Thoracic aorta (tissue), 2 donors: Measurements from ENCODE around the gene ESF1. TPM values are rescaled to one million over a fixed set of nuclear protein-coding genes. Genes with fewer than 3 reads are reported as not detected.

ENCODE experiments used
- ATAC-seq: fragments of 150-250 bp; one replicate; pipeline ENCODE4 v1.8.0; 2017; ENCODE audit warnings: low read depth; ENCODE audit not compliant: insufficient number of reproducible peaks, low FRiP score
- DNase-seq: peaks from one replicate; pipeline ENCODE4 v3.0.0-alpha.2; 2020; ENCODE audit warnings: low spot score
- H3K27ac ChIP-seq, 2 donors: fragments of 200-600 bp; sonication (generic); 1 replicate in 1 of 2; 2 replicates in 1 of 2; pipeline ENCODE4 v1.5.1; 2016; ENCODE audit warnings: mild to moderate bottlenecking in 2 of 2, moderate library complexity in 2 of 2
- H3K27me3 ChIP-seq: fragments of 200-600 bp; sonication (generic); replicated peaks from 2 replicates; pipeline ENCODE4 v1.6.0; 2016; ENCODE audit warnings: mild to moderate bottlenecking; ENCODE audit not compliant: insufficient read depth
- H3K36me3 ChIP-seq: fragments of 200-600 bp; sonication (generic); one replicate; pipeline ENCODE4 v1.5.1; 2016
- H3K4me1 ChIP-seq, 2 donors: fragments of 200-600 bp; sonication (generic); 1 replicate in 1 of 2; 2 replicates in 1 of 2; pipeline versions ENCODE4 v1.5.1 to v1.6.0; 2016; ENCODE audit warnings: low read depth in 2 of 2, mild to moderate bottlenecking in 1 of 2; ENCODE audit not compliant: control insufficient read depth in 1 of 2
- H3K4me3 ChIP-seq: fragments of 200-600 bp; sonication (generic); 2 replicates; pipeline ENCODE4 v1.5.1; 2016; ENCODE audit warnings: mild to moderate bottlenecking
- H3K9me3 ChIP-seq: fragments of 200-600 bp; sonication (generic); 2 replicates; pipeline ENCODE4 v1.5.1; 2016
- total RNA-seq, 2 donors: library from RNA; depleted of rRNA; stranded (reverse); fragments of >200 nt; gene quantifications; one replicate each; pipeline versions ENCODE4 v1.1.0 to v1.2.3, GENCODE V29; 2016
- TF ChIP-seq, protein P1 (sequence below): fragments of 200-600 bp; sonication (generic); IDR thresholded peaks from one replicate; pipeline ENCODE4 v1.5.1; 2019; ENCODE audit warnings: antibody characterized with exemption

ESF1 gene
- total RNA-seq, 2 donors from 2014 or later: 9.2 to 22.8 TPM

DNA sequence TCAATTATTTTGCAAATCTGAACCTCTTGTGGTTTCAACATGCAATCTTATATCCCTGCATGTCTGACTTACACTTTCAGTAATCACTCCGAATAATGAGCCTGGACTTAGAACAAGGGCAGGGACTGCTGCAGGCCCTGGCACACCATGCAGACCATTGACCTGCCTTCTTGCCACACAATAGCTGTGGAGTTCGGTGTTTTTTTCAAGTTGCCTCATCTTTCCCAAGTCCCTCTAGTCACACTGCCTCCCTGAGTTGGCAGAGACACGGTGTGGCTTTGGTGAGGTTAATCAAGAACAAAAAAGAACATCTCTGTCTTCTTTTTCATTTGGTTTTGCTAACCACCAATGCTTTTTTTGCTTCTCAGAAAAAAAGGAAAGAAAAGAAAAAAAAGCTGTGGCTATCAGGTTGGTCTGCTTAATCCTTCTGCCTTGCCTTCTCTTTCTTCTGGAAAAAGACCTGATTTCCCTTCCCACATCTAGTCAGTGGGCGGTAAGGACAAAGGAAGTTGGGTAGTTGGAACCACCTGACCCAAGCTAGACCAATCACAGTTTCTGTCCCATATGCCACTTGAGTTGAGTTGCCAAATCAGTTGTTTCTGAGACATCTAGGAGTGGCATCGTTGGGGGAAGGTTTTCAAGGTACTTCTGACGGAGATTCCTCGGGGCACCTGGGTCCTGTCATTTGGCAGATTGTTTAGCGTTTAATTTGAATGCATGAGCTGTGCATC is 90.1 kb downstream of the ESF1 start:
- H3K36me3 ChIP-seq: no peaks in the 10 kb centered on the region
- no peak for ATAC-seq
- TF ChIP-seq, protein P1, sequence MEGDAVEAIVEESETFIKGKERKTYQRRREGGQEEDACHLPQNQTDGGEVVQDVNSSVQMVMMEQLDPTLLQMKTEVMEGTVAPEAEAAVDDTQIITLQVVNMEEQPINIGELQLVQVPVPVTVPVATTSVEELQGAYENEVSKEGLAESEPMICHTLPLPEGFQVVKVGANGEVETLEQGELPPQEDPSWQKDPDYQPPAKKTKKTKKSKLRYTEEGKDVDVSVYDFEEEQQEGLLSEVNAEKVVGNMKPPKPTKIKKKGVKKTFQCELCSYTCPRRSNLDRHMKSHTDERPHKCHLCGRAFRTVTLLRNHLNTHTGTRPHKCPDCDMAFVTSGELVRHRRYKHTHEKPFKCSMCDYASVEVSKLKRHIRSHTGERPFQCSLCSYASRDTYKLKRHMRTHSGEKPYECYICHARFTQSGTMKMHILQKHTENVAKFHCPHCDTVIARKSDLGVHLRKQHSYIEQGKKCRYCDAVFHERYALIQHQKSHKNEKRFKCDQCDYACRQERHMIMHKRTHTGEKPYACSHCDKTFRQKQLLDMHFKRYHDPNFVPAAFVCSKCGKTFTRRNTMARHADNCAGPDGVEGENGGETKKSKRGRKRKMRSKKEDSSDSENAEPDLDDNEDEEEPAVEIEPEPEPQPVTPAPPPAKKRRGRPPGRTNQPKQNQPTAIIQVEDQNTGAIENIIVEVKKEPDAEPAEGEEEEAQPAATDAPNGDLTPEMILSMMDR: no peak
- H3K9me3 ChIP-seq: no peaks in the 10 kb centered on the region
- no peak for DNase-seq
- H3K4me3 ChIP-seq: no peak overlapping the region
- H3K27me3 ChIP-seq: no peaks in the 10 kb centered on the region
- peaks cover 5 to 17% of the 10 kb centered on the region in 2 donors for H3K4me1 ChIP-seq
- H3K27ac ChIP-seq: no peak overlapping the region

DNA sequence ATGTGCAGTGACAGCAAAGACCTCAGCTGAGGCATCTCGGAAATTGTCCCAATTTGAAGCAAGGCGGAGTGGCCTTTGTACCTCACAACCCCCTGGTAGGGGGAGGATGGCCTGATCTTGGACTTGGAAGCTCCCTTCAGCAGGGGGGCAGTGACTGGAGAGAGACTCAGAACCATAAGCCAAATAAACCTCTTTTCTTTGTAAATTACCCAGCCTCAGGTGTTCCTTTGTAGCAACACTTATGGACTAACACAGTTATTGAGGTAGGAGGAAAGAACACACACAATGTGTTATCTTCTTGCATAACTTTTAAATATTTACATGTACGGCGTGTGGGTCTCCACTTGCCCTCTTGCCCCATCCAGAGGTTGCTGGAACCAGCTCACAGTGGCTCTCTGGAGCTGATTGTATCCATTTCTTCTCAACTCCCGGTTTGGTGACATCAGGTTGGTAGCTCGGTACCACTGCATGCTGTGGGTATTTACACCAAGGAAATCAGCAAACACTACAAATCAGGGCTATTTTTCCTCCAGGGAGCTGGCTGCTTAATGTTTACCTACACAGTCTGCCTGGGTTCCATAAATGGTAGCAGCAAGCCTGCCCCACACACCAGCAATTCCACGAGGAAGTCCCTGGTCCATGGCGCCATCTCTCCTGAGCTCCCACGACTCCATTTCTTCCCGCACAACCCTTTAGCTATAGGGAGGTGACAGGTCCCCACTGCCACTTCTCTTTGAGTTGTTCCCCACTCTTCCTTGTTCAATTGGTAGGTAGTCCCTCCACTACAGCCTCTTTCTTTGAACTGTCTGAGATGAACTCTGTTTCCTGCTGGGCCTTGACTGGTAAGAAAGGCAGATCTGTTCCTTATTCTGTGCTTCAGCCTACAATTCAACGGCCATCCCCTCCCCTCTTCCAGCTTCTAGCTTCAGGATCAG is 91.7 kb downstream of the ESF1 start:
- no peak for ATAC-seq
- Histone ChIP-seq H3K9me3 (no peaks in the 10 kb centered on the region), H3K4me3 (no peak overlapping the region), H3K36me3 (no peaks in the 10 kb centered on the region), H3K27me3 (no peaks in the 10 kb centered on the region), H3K4me1 (peaks cover 10 to 20% of the 10 kb centered on the region in 2 donors), H3K27ac (no peak overlapping the region)
- TF ChIP-seq, protein P1: no peak
- DNase-seq: no peak

DNA sequence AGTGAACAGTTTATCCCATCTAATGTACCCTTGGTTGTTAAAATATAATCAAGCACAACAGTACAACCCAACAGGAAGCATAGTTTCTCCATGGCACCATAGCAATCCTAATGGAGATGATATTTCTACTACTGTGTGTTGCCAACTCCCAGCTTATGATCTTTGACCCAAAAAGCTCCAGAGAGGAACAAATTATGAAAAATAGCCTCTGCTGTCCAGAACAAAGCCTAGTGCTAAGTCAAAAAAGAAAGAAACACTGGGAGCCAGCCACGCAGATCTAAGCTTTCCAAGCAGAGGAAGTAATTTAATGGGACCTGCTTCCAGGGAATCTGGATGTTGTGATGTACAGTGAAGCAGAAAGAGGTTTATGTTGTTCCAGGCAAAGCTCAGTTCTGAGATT is 93.8 kb downstream of the ESF1 start:
- Histone ChIP-seq H3K27me3 (no peaks in the 10 kb centered on the region), H3K9me3 (no peaks in the 10 kb centered on the region), H3K27ac (peak overlapping the region; percentile 42 to 46), H3K4me3 (no peak overlapping the region), H3K36me3 (no peaks in the 10 kb centered on the region), H3K4me1 (peaks cover 14 to 34% of the 10 kb centered on the region in 2 donors)
- ATAC-seq (no peak), DNase-seq (no peak)
- TF ChIP-seq, protein P1: no peak

DNA sequence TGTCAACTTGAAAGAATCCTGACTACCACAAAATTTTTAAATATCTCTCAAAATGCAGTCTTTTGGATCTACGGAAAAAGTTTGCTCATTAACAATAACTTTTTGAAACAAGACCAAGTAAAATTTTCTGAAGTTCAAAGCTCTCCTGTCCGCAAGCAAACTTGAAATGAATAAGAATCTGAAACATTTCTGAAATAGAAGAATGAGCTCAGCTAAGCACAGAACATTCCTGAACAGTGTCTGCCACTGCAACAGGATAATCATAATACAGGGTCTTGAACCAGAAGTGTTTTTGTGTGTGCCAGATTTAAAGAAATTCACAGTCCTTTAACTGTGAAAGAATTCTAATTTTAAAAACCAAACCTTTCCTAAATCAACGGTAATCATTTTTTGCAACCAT is 96.9 kb downstream of the ESF1 start:
- Histone ChIP-seq H3K4me3 (no peak overlapping the region), H3K9me3 (no peaks in the 10 kb centered on the region), H3K36me3 (no peaks in the 10 kb centered on the region), H3K27ac (peak overlapping the region; percentile 64 to 80), H3K27me3 (no peaks in the 10 kb centered on the region), H3K4me1 (peaks cover 14 to 34% of the 10 kb centered on the region in 2 donors)
- peak; percentile 77 for ATAC-seq
- TF ChIP-seq, protein P1: no peak
- no peak for DNase-seq

DNA sequence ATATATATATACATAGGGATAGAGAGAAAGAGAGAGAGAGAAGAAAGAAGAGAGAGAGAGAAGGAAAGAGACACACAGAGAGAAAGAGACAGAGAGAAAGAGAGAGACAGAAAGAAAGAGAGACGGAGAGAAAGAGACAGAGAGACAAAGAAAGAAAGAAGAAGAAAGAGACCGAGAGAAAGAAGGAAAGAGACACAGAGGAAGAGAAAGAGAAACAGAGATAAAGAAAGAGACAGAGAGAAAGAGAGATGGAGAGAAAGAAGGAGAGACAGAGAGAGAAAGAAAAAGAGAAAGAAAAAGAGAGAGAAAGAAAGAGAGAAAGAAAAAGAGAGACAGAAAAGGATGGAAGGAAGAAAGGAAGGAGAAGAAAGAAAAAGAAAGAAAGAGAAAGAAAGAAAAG is 99.1 kb downstream of the ESF1 start:
- ATAC-seq: no peak
- Histone ChIP-seq H3K4me1 (peaks cover 9 to 27% of the 10 kb centered on the region in 2 donors), H3K9me3 (no peaks in the 10 kb centered on the region), H3K27ac (no peak overlapping the region), H3K4me3 (no peak overlapping the region), H3K36me3 (no peaks in the 10 kb centered on the region), H3K27me3 (no peaks in the 10 kb centered on the region)
- TF ChIP-seq, protein P1: no peak
- DNase-seq: no peak
